ENCODE results near the gene VWF.

- TF ChIP-seq, protein P1, sequence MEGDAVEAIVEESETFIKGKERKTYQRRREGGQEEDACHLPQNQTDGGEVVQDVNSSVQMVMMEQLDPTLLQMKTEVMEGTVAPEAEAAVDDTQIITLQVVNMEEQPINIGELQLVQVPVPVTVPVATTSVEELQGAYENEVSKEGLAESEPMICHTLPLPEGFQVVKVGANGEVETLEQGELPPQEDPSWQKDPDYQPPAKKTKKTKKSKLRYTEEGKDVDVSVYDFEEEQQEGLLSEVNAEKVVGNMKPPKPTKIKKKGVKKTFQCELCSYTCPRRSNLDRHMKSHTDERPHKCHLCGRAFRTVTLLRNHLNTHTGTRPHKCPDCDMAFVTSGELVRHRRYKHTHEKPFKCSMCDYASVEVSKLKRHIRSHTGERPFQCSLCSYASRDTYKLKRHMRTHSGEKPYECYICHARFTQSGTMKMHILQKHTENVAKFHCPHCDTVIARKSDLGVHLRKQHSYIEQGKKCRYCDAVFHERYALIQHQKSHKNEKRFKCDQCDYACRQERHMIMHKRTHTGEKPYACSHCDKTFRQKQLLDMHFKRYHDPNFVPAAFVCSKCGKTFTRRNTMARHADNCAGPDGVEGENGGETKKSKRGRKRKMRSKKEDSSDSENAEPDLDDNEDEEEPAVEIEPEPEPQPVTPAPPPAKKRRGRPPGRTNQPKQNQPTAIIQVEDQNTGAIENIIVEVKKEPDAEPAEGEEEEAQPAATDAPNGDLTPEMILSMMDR (IDR thresholded peaks at IDR 0.05; ENCODE audit: low read length), result no peak
- TF ChIP-seq EZH2 (IDR thresholded peaks at IDR 0.05; ENCODE audit: borderline replicate concordance, low read length), result no peak
Observed at GRCh38 chr12:6053541-6053940, 70.9 kb downstream of the VWF start.

All from OCI-LY1 (cell line).